ENCODE results near the gene SLC1A3. TPM values are rescaled to one million over a fixed set of nuclear protein-coding genes. Genes with fewer than 3 reads are reported as not detected.

Gene SLC1A3
- total and polyA plus RNA-seq, 2 donors (not counting 1 experiment from before 2014, with no cell fraction given), result 0.37 TPM; not detected in 1

GRCh38 chr5:36720688-36721087 lies 114.3 kb downstream of the SLC1A3 start:
- DNase-seq (peak; percentile 58), ATAC-seq (ENCODE audit: low read depth) (no peak)
- Mint-ChIP-seq H3K4me1 (peaks cover 59% of the 10 kb centered on the region), H3K9me3 (ENCODE audit: insufficient read depth) (no peaks in the 10 kb centered on the region), H3K4me3 (peak overlapping the region; percentile 59), H3K27ac (peak overlapping the region; percentile 75), H3K27me3 (no peaks in the 10 kb centered on the region)
- TF ChIP-seq CTCF (IDR thresholded peaks at IDR 0.05), result no peak
- TF ChIP-seq EZH2 (IDR thresholded peaks at IDR 0.05; ENCODE audit: borderline replicate concordance, insufficient read depth, low read depth, low read length, poor library complexity, severe bottlenecking), result no peak
- intact Hi-C loops (cut with micrococcal nuclease), result no loop called here
- Histone ChIP-seq H2AFZ (ENCODE audit: insufficient read depth, low read depth, low read length, poor library complexity, severe bottlenecking) (no peak overlapping the region), H3K79me2 (ENCODE audit: control insufficient read depth, insufficient read depth, low read length) (peaks cover 69% of the 10 kb centered on the region), H3K9ac (ENCODE audit: low read length) (peak overlapping the region; percentile 14), H3K27me3 (replicated peaks in 1 of 4; ENCODE audit: control extremely low read depth in 1 of 4, control insufficient read depth in 3 of 4, insufficient read depth in 4 of 4, low read length in 3 of 4) (no peaks in the 10 kb centered on the region), H3K4me1 (ENCODE audit: control insufficient read depth in 2 of 2, insufficient read depth in 2 of 2, low read length in 2 of 2) (peaks cover 56 to 57% of the 10 kb centered on the region in 2 donors), H3K27ac (ENCODE audit: low read length in 2 of 2) (no peak overlapping the region), H3K36me3 (replicated peaks in 1 of 2; ENCODE audit: control extremely low read depth in 1 of 2, control insufficient read depth in 1 of 2, extremely low read depth in 1 of 2, insufficient read depth in 2 of 2, low read length in 1 of 2) (peaks cover 7 to 12% of the 10 kb centered on the region in 2 experiments), H4K20me1 (ENCODE audit: control insufficient read depth, insufficient read depth, low read length, poor library complexity, severe bottlenecking) (peaks cover 18% of the 10 kb centered on the region), H3K4me3 (ENCODE audit: control extremely low read depth in 1 of 5, extremely low read depth in 1 of 5, insufficient read depth in 1 of 5, low read depth in 2 of 5, low read length in 4 of 5) (no peak overlapping the region), H3K4me2 (replicated peaks; ENCODE audit: low read depth, low read length, poor library complexity, severe bottlenecking) (peak overlapping the region; percentile 75), H3K9me3 (ENCODE audit: control extremely low read depth in 1 of 3, control insufficient read depth in 2 of 3, insufficient read depth in 1 of 3, low read length in 2 of 3) (no peaks in the 10 kb centered on the region)
- POLR2A ChIA-PET, result no interaction called here
- WGBS (ENCODE audit: insufficient coverage), result no CpG with 5 or more reads among the region's 4 CpGs
- CTCF ChIA-PET, result interaction anchor here (0.7 to 5.7 kb wide), 5 partner anchors 9 to 240 kb away, joined by 3 to 59 read pairs (median 7); no protein-coding TSS in a partner anchor

GRCh38 chr5:36721664-36722235 lies 115.3 kb downstream of the SLC1A3 start:
- H3K4me3 Mint-ChIP-seq, result peak overlapping the region; percentile 75
- ChIA-PET POLR2A (no interaction called here), CTCF (interaction anchor here (0.7 to 5.7 kb wide), 8 partner anchors 8 to 480 kb away, joined by 3 to 59 read pairs (median 6); partner anchors contain the start of gene NADK2)
- WGBS (ENCODE audit: insufficient coverage), result no CpG with 5 or more reads among the region's 5 CpGs
- Histone ChIP-seq H3K36me3 (replicated peaks in 1 of 2; ENCODE audit: control extremely low read depth in 1 of 2, control insufficient read depth in 1 of 2, extremely low read depth in 1 of 2, insufficient read depth in 2 of 2, low read length in 1 of 2) (peaks cover 4% of the 10 kb centered on the region in 2 experiments), H3K27ac (ENCODE audit: low read length in 2 of 2) (peak overlapping the region in 1 of 2 donors; percentile 90), H3K79me2 (ENCODE audit: control insufficient read depth, insufficient read depth, low read length) (peaks cover 59% of the 10 kb centered on the region), H3K4me3 (ENCODE audit: control extremely low read depth in 1 of 5, extremely low read depth in 1 of 5, insufficient read depth in 1 of 5, low read depth in 2 of 5, low read length in 4 of 5) (no peak overlapping the region), H3K9ac (ENCODE audit: low read length) (no peak overlapping the region), H3K27me3 (replicated peaks in 1 of 4; ENCODE audit: control extremely low read depth in 1 of 4, control insufficient read depth in 3 of 4, insufficient read depth in 4 of 4, low read length in 3 of 4) (no peaks in the 10 kb centered on the region), H4K20me1 (ENCODE audit: control insufficient read depth, insufficient read depth, low read length, poor library complexity, severe bottlenecking) (peaks cover 18% of the 10 kb centered on the region), H2AFZ (ENCODE audit: insufficient read depth, low read depth, low read length, poor library complexity, severe bottlenecking) (no peak overlapping the region), H3K4me2 (replicated peaks; ENCODE audit: low read depth, low read length, poor library complexity, severe bottlenecking) (peak overlapping the region; percentile 75), H3K9me3 (ENCODE audit: control extremely low read depth in 1 of 3, control insufficient read depth in 2 of 3, insufficient read depth in 1 of 3, low read length in 2 of 3) (no peaks in the 10 kb centered on the region), H3K4me1 (ENCODE audit: control insufficient read depth in 2 of 2, insufficient read depth in 2 of 2, low read length in 2 of 2) (peaks cover 56 to 57% of the 10 kb centered on the region in 2 donors)
- no peak for TF ChIP-seq EZH2 (IDR thresholded peaks at IDR 0.05; ENCODE audit: borderline replicate concordance, insufficient read depth, low read depth, low read length, poor library complexity, severe bottlenecking)
- no peak for TF ChIP-seq CTCF (IDR thresholded peaks at IDR 0.05)
- peaks cover 60% of the 10 kb centered on the region for H3K4me1 Mint-ChIP-seq
- H3K9me3 Mint-ChIP-seq (ENCODE audit: insufficient read depth), result no peaks in the 10 kb centered on the region
- no peak for DNase-seq
- ATAC-seq (ENCODE audit: low read depth), result no peak
- peak overlapping the region; percentile 75 for H3K27ac Mint-ChIP-seq
- no peaks in the 10 kb centered on the region for H3K27me3 Mint-ChIP-seq
- intact Hi-C loops (cut with micrococcal nuclease), result no loop called here

Data from B cell (primary cell).